Lung (tissue), 12 donors: ENCODE measurements around the gene LMOD2. TPM values are rescaled to one million over a fixed set of nuclear protein-coding genes. Genes with fewer than 3 reads are reported as not detected.
A peak's percentile ranks its signal among the peaks of the same experiment; 100 is the strongest.

Experiments
- ATAC-seq: fragments of 200-7000 bp; cut with Tn5 transposase; one replicate; pipeline ENCODE4 v1.9.1; 2020; ENCODE audit warnings: moderate number of reproducible peaks; ENCODE audit not compliant: insufficient read depth, low FRiP score
- DNase-seq, 3 donors: peaks; one replicate each; pipeline ENCODE4 v3.0.0-alpha.2; 2013 to 2017
- H3K27ac ChIP-seq, 2 donors: one replicate each; pipeline ENCODE4 v1.5.1; 2013; ENCODE audit warnings: mild to moderate bottlenecking in 2 of 2, moderate library complexity in 2 of 2, control low read depth in 1 of 2, inconsistent platforms in 1 of 2, low read depth in 1 of 2, low read length in 1 of 2
- H3K27me3 ChIP-seq, 3 donors: one replicate each; pipeline ENCODE4 v1.5.1; 2013; ENCODE audit warnings: low read length in 2 of 3; ENCODE audit not compliant: control insufficient read depth in 3 of 3, insufficient read depth in 3 of 3
- H3K36me3 ChIP-seq, 4 donors: one replicate each; pipeline ENCODE4 v1.5.1; 2013; ENCODE audit warnings: low read length in 4 of 4, mild to moderate bottlenecking in 1 of 4, moderate library complexity in 1 of 4; ENCODE audit not compliant: control insufficient read depth in 4 of 4, insufficient read depth in 4 of 4
- H3K4me1 ChIP-seq, 5 donors: one replicate each; pipeline ENCODE4 v1.5.1; 2013; ENCODE audit warnings: low read length in 5 of 5, mild to moderate bottlenecking in 2 of 5, moderate library complexity in 1 of 5; ENCODE audit not compliant: control insufficient read depth in 5 of 5, insufficient read depth in 5 of 5
- H3K4me3 ChIP-seq: one replicate; pipeline ENCODE4 v1.5.1; 2013; ENCODE audit warnings: mild to moderate bottlenecking, control low read depth, moderate library complexity
- H3K9ac ChIP-seq, 2 donors: one replicate each; pipeline ENCODE4 v1.5.1; 2013; ENCODE audit warnings: low read length in 2 of 2, control low read depth in 1 of 2; ENCODE audit not compliant: insufficient read depth in 1 of 2
- H3K9me3 ChIP-seq, 4 donors: one replicate each; pipeline ENCODE4 v1.5.1; 2013; ENCODE audit warnings: low read length in 3 of 4, mild to moderate bottlenecking in 1 of 4, moderate library complexity in 1 of 4; ENCODE audit not compliant: control insufficient read depth in 4 of 4, insufficient read depth in 3 of 4
- CTCF ChIP-seq: IDR thresholded peaks from 2 replicates; pipeline ENCODE4 v1.5.1; 2012; ENCODE audit warnings: mild to moderate bottlenecking; ENCODE audit errors: control extremely low read depth, extremely low read depth
- WGBS, 2 donors: extraction: QIAGEN DNeasy Blood & Tissue Kit; methylation state at CpG; one replicate each; pipeline ENCODE4 v1.1.7; 2013; 5-methylcytosine and 5-hydroxymethylcytosine counted together
- polyA plus RNA-seq, 2 donors: library from polyadenylated mRNA; stranded (reverse); fragments of 200-250 nt; gene quantifications; one replicate each; pipeline ENCODE4 v1.2.1, GENCODE V29; 2013
- total RNA-seq, 2 donors: library from RNA; depleted of rRNA in 1 of 2; stranded (reverse); fragments of >200 nt in 1 of 2; gene quantifications; one replicate each; pipeline ENCODE4 v1.2.1, GENCODE V29; 2014 to 2021
- donor health status: control.
- donor health status: control.
- donor health status: Bipolar disorder and iron deficiency.
- donor health status: healthy.
- donor health status: DM: yes; HTN: yes; CAD: no.

The LMOD2 gene
- total and polyA plus RNA-seq, 4 donors, result 1.1 TPM; not detected in 3

GRCh38 chr7:123639631-123640030 is 16.0 kb upstream of the LMOD2 start:
- Histone ChIP-seq H3K4me1 (peaks cover 0 to 26% (median 9%) of the 10 kb centered on the region in 5 donors), H3K27me3 (no peaks in the 10 kb centered on the region), H3K9me3 (no peaks in the 10 kb centered on the region), H3K9ac (no peak overlapping the region), H3K36me3 (no peaks in the 10 kb centered on the region), H3K4me3 (no peak overlapping the region), H3K27ac (peak overlapping the region in 1 of 2 donors; percentile 17)
- 90 to 92% methylated on average over 2 of the region's 2 CpGs for WGBS, 2 donors
- ATAC-seq (no peak), DNase-seq (no peak)
- TF ChIP-seq CTCF, result no peak

- H3K36me3 ChIP-seq, result no peaks in the 10 kb centered on the region
- ATAC-seq (no peak), DNase-seq (no peak)
- H3K9ac ChIP-seq, result no peak overlapping the region
- H3K4me1 ChIP-seq, result peaks cover 0 to 27% (median 10%) of the 10 kb centered on the region in 5 donors
- no peak overlapping the region for H3K27ac ChIP-seq
- H3K9me3 ChIP-seq, result no peaks in the 10 kb centered on the region
- TF ChIP-seq CTCF, result no peak
- H3K27me3 ChIP-seq, result no peaks in the 10 kb centered on the region
- H3K4me3 ChIP-seq, result no peak overlapping the region
Observed at GRCh38 chr7:123640583-123640982, 15.1 kb upstream of the LMOD2 start.

- no peak for DNase-seq
- Histone ChIP-seq H3K9me3 (peaks cover 0 to 2% (median 0%) of the 10 kb centered on the region in 4 donors), H3K4me3 (no peak overlapping the region), H3K36me3 (no peaks in the 10 kb centered on the region), H3K27ac (peak overlapping the region in 1 of 2 donors; percentile 39), H3K4me1 (peaks cover 0 to 28% (median 10%) of the 10 kb centered on the region in 5 donors), H3K27me3 (no peaks in the 10 kb centered on the region), H3K9ac (no peak overlapping the region)
- no peak for TF ChIP-seq CTCF
- 84 to 93% methylated on average over 5 of the region's 5 CpGs for WGBS, 2 donors
- ATAC-seq, result no peak
Observed at GRCh38 chr7:123641901-123642300, 13.8 kb upstream of the LMOD2 start.
